ENCODE results near the gene NFAM1. TPM values are rescaled to one million over a fixed set of nuclear protein-coding genes. Genes with fewer than 3 reads are reported as not detected.

Gene NFAM1
- total RNA-seq, 3 donors from 2014 or later (not counting 1 experiment from before 2014, with no cell fraction given): 2.4 to 7.8 (median 3.6) TPM

DNA sequence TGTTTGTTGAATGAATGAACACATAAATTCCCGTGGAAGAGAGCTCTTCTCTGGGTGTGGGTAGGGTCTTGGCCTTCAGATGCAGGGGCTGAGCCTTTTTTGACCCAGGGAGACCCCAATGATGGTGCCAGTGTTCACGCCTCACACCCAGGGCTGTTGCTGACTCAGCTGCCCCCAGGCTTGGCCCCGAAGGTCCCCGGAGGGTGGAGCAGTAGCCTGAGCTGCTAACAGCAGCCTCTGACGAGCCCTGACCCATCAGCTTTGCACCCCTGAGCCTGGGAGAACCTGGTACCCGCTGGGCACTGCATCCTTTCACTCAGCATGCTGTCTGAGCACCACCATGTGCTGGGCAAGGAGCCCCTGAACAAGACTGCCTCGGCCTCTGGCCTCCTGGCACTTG, 23.9 kb downstream of the NFAM1 start:
- Histone ChIP-seq H3K36me3 (ENCODE audit: control insufficient read depth, insufficient read depth, low read length) (no peaks in the 10 kb centered on the region), H3K27me3 (ENCODE audit: control insufficient read depth, insufficient read depth, low read length) (no peaks in the 10 kb centered on the region), H3K4me3 (ENCODE audit: low read length) (no peak overlapping the region), H3K4me1 (ENCODE audit: control insufficient read depth, insufficient read depth, low read length) (no peaks in the 10 kb centered on the region), H3K27ac (ENCODE audit: low read length) (no peak overlapping the region), H3K9me3 (ENCODE audit: control insufficient read depth, insufficient read depth, low read length) (no peaks in the 10 kb centered on the region)
- DNase-seq: no peak
- intact Hi-C loops (cut with micrococcal nuclease): no loop called here
- no peak overlapping the region for H3K4me3 Mint-ChIP-seq
- H3K9me3 Mint-ChIP-seq: no peaks in the 10 kb centered on the region
- no peaks in the 10 kb centered on the region for H3K4me1 Mint-ChIP-seq
- TF ChIP-seq CTCF (IDR thresholded peaks at IDR 0.05): no peak
- 79% methylated on average over 7 of the region's 7 CpGs for WGBS (ENCODE audit: insufficient coverage)
- no peak for ATAC-seq
- no peaks in the 10 kb centered on the region for H3K27me3 Mint-ChIP-seq (ENCODE audit: low read depth in 2 of 2)
- no peak overlapping the region for H3K27ac Mint-ChIP-seq
- H3K36me3 Mint-ChIP-seq: no peaks in the 10 kb centered on the region

DNA sequence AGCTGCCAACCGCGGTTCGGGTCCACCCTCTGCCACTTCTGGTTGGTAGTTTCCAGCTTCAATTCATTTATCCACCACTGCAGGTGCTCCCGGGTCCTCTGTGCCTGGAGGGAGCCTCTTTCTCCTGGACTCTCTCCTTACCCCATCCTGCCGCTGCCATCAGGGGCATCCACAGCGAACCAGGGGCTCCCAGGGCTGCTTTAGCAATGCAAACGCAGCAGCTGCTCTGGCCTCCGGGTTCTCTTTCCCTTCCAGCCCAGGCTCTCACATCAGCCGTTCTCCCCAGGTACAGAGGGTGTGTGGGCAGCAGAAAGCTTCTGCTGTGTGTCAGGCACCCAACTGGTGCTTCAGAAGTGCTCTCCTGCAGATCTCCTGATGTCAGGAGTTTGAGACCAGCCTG, 27.9 kb downstream of the NFAM1 start:
- 84% methylated on average over 9 of the region's 9 CpGs for WGBS (ENCODE audit: insufficient coverage)
- Mint-ChIP-seq H3K27me3 (ENCODE audit: low read depth in 2 of 2) (no peaks in the 10 kb centered on the region), H3K9me3 (no peaks in the 10 kb centered on the region), H3K27ac (no peak overlapping the region), H3K4me1 (no peaks in the 10 kb centered on the region), H3K36me3 (no peaks in the 10 kb centered on the region), H3K4me3 (no peak overlapping the region)
- DNase-seq (no peak), ATAC-seq (no peak)
- intact Hi-C loops (cut with micrococcal nuclease): no loop called here
- H3K4me1 ChIP-seq (ENCODE audit: control insufficient read depth, insufficient read depth, low read length): peaks cover 3% of the 10 kb centered on the region
- H3K27ac ChIP-seq (ENCODE audit: low read length): no peak overlapping the region
- H3K27me3 ChIP-seq (ENCODE audit: control insufficient read depth, insufficient read depth, low read length): no peaks in the 10 kb centered on the region
- TF ChIP-seq CTCF (IDR thresholded peaks at IDR 0.05): no peak
- no peak overlapping the region for H3K4me3 ChIP-seq (ENCODE audit: low read length)
- H3K9me3 ChIP-seq (ENCODE audit: control insufficient read depth, insufficient read depth, low read length): no peaks in the 10 kb centered on the region
- no peaks in the 10 kb centered on the region for H3K36me3 ChIP-seq (ENCODE audit: control insufficient read depth, insufficient read depth, low read length)

DNA sequence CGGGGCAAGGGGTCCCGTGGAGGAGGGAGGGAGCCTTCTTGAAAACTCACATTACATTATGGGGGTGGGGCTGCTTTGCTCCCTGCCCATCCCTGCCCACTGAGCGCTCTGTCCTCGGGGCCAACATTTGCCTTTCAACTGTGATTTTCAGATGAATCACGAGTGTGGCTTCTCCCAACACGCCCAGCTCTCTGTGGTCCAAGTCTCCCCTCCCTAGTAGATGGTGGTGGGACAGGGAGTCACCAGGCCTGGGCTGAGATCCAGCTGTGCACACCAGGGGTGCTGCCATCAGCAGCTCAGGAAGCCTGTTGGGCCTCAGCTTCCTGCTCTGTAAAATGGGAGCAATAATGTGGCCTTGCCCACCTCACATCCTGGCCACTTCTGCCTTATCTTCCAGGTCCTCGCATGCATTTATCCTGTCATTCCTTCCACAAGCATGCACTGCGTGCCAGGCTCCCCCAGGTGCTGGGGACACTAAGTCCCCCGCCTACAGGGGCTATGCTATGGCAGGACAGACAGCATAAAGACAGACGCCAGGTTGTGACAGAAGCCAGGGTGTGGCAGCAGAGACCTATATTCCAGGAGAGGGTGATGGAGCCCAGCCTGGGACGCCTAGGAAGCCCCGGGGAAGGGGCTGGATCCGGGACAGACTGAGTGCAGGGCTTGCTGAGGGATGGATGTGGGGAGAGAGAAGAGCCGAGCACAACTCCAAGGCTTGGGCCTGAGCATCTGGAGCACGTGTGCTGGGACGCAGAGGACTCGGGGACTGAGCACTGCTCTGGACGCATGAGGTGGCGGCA, 30.5 kb downstream of the NFAM1 start:
- no peak for TF ChIP-seq CTCF (IDR thresholded peaks at IDR 0.05)
- H3K9me3 Mint-ChIP-seq: no peaks in the 10 kb centered on the region
- H3K36me3 Mint-ChIP-seq: no peaks in the 10 kb centered on the region
- Histone ChIP-seq H3K27ac (ENCODE audit: low read length) (no peak overlapping the region), H3K4me1 (ENCODE audit: control insufficient read depth, insufficient read depth, low read length) (peaks cover 17% of the 10 kb centered on the region), H3K9me3 (ENCODE audit: control insufficient read depth, insufficient read depth, low read length) (no peaks in the 10 kb centered on the region), H3K4me3 (ENCODE audit: low read length) (no peak overlapping the region), H3K36me3 (ENCODE audit: control insufficient read depth, insufficient read depth, low read length) (no peaks in the 10 kb centered on the region), H3K27me3 (ENCODE audit: control insufficient read depth, insufficient read depth, low read length) (no peaks in the 10 kb centered on the region)
- WGBS (ENCODE audit: insufficient coverage): 87% methylated on average over 17 of the region's 19 CpGs
- intact Hi-C loops (cut with micrococcal nuclease): no loop called here
- ATAC-seq (no peak), DNase-seq (no peak)
- peaks cover 0 to 3% of the 10 kb centered on the region in 2 donors for H3K27me3 Mint-ChIP-seq (ENCODE audit: low read depth in 2 of 2)
- no peak overlapping the region for H3K27ac Mint-ChIP-seq
- no peak overlapping the region for H3K4me3 Mint-ChIP-seq
- H3K4me1 Mint-ChIP-seq: peaks cover 0 to 8% of the 10 kb centered on the region in 2 donors
